Activated CD4-positive, alpha-beta T cell treated with anti-CD3 and anti-CD28 coated beads for 4 hours (primary cell): Measurements from ENCODE around the gene CEP85L.
A peak's percentile ranks its signal among the peaks of the same experiment; 100 is the strongest.

Source experiments
- DNase-seq, 2 donors: peaks; one replicate each; pipeline ENCODE4 v3.0.0-alpha.2; 2020

Gene CEP85L

GRCh38 chr6:118651282-118652050 is at the start of gene CEP85L:
Gene CEP85L, minus strand, starts transcription at chr6:118651591. Its CDS starts 322 bp downstream, at chr6:118651269.
- peak; percentile 88 to 93 for DNase-seq

- DNase-seq: no peak
Measured at GRCh38 chr6:118700531-118700930, 49.1 kb upstream of the CEP85L start.

- no peak for DNase-seq
Measured at GRCh38 chr6:118697554-118697953, 46.2 kb upstream of the CEP85L start.

- no peak for DNase-seq
Measured at GRCh38 chr6:118696271-118696670, 44.9 kb upstream of the CEP85L start.

- no peak for DNase-seq
Measured at GRCh38 chr6:118693562-118693961, 42.2 kb upstream of the CEP85L start.

GRCh38 chr6:118685823-118686449 is 34.5 kb upstream of the CEP85L start:
- no peak for DNase-seq

- no peak for DNase-seq
Measured at GRCh38 chr6:118683881-118684872, 32.8 kb upstream of the CEP85L start.

- peak in 1 of 2 donors; percentile 9 for DNase-seq
Measured at GRCh38 chr6:118680452-118681095, 29.2 kb upstream of the CEP85L start.

GRCh38 chr6:118679327-118679901 is 28.0 kb upstream of the CEP85L start:
- DNase-seq: no peak

- DNase-seq: no peak
Measured at GRCh38 chr6:118678866-118679265, 27.5 kb upstream of the CEP85L start.

GRCh38 chr6:118677193-118677592 is 25.8 kb upstream of the CEP85L start:
- no peak for DNase-seq

- no peak for DNase-seq
Measured at GRCh38 chr6:118675225-118675624, 23.8 kb upstream of the CEP85L start.

- DNase-seq: no peak
Measured at GRCh38 chr6:118674772-118675171, 23.4 kb upstream of the CEP85L start.

- no peak for DNase-seq
Measured at GRCh38 chr6:118672678-118673077, 21.3 kb upstream of the CEP85L start.

GRCh38 chr6:118669561-118669960 is 18.2 kb upstream of the CEP85L start:
- DNase-seq: no peak

- no peak for DNase-seq
Measured at GRCh38 chr6:118668761-118669385, 17.5 kb upstream of the CEP85L start.

- DNase-seq: no peak
Measured at GRCh38 chr6:118667988-118668387, 16.6 kb upstream of the CEP85L start.

- DNase-seq: peak; percentile 22 to 29
Measured at GRCh38 chr6:118665011-118665410, 13.6 kb upstream of the CEP85L start.

- DNase-seq: peak in 1 of 2 donors; percentile 21
Measured at GRCh38 chr6:118663993-118664985, 12.9 kb upstream of the CEP85L start.

GRCh38 chr6:118661831-118662230 is 10.4 kb upstream of the CEP85L start:
- DNase-seq: no peak

- peak; percentile 59 to 61 for DNase-seq
Measured at GRCh38 chr6:118660218-118660569, 8.8 kb upstream of the CEP85L start.
